Skeletal muscle tissue (tissue), 4 donors: ENCODE results near the gene MRPS12. TPM values are rescaled to one million over a fixed set of nuclear protein-coding genes. Genes with fewer than 3 reads are reported as not detected.
"Not testable (repeated sequence)": the region's sequence is repeated elsewhere in the genome, so short reads cannot be mapped to it uniquely, and the experiment has no call there.

Experiments used
- H3K27ac ChIP-seq: one replicate; pipeline ENCODE4 v1.7.0; 2013; ENCODE audit warnings: mild to moderate bottlenecking, low read depth, low read length, inconsistent platforms
- H3K27me3 ChIP-seq, 3 donors: one replicate each; pipeline ENCODE4 v1.7.0; 2013; ENCODE audit warnings: low read length in 3 of 3; ENCODE audit not compliant: control insufficient read depth in 3 of 3, insufficient read depth in 3 of 3
- H3K36me3 ChIP-seq, 3 donors: one replicate each; pipeline ENCODE4 v1.7.0; 2013; ENCODE audit warnings: low read length in 3 of 3; ENCODE audit not compliant: control insufficient read depth in 3 of 3, insufficient read depth in 3 of 3
- H3K4me1 ChIP-seq, 3 donors: one replicate each; pipeline ENCODE4 v1.7.0; 2013; ENCODE audit warnings: low read length in 3 of 3, mild to moderate bottlenecking in 3 of 3; ENCODE audit not compliant: control insufficient read depth in 3 of 3, insufficient read depth in 3 of 3
- H3K4me3 ChIP-seq, 3 donors: one replicate each; pipeline ENCODE4 v1.7.0; 2013; ENCODE audit warnings: low read length in 3 of 3
- H3K9ac ChIP-seq, 3 donors: one replicate each; pipeline ENCODE4 v1.7.0; 2013; ENCODE audit warnings: low read length in 3 of 3, mild to moderate bottlenecking in 3 of 3, moderate library complexity in 2 of 3, low read depth in 1 of 3
- H3K9me3 ChIP-seq, 3 donors: one replicate each; pipeline ENCODE4 v1.7.0; 2013; ENCODE audit warnings: low read length in 3 of 3; ENCODE audit not compliant: control insufficient read depth in 3 of 3
- total RNA-seq: library from RNA; depleted of rRNA; stranded (reverse); fragments of >200 nt; gene quantifications from one replicate; pipeline ENCODE4 v1.2.3, GENCODE V29; 2014
- donor health status: Osteomylitis.

MRPS12 gene
- total RNA-seq, 1 donor from 2014 or later, result 21.9 TPM

DNA sequence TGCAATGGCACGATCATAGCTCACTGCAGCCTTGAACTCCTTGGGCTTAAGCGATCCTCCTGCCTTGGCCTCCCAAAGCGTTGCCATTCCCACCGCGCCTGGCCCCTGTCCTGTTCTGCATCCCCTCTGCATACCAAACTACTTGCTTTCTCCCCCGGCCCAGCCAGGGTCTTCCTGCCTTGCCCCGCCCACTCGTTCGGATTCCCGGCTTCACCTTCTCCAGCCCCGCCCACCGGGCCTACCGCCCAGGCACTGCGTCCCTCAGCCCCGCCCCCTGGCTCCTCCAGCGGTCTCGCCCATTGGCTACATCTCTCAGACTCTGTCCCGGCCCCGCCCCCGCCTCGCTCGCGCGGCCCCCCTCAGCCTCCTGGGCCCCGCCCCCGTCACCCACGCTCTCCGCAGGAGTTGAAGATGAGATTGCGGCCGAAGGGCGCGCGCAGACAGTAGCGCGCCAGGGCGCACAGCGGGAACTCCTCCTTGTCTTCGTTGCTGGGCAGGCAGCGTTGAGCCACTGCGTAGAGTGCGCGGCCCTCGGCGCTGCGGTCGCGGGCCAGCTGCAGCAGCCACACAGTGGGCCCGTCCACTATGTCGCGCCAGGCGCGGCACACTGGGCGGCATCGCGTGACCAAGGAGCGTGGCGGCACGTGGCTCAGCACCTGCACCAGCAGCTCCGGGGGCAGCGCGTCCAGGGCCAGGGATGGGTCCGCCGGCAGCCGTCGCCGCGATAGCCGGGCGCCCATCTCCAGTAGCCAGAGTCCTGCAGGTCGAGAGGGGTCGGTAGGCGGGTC lies 19.0 kb downstream of the MRPS12 start:
- Histone ChIP-seq H3K27ac (no peak overlapping the region), H3K4me1 (peaks cover 4 to 7% (median 6%) of the 10 kb centered on the region in 3 donors), H3K4me3 (peak overlapping the region; percentile 38 to 56 (median 56)), H3K9me3 (no peaks in the 10 kb centered on the region), H3K27me3 (peaks cover 0 to 4% (median 3%) of the 10 kb centered on the region in 3 donors), H3K9ac (peak overlapping the region in 1 of 3 donors; percentile 8), H3K36me3 (peaks cover 0 to 6% (median 2%) of the 10 kb centered on the region in 3 donors)

DNA sequence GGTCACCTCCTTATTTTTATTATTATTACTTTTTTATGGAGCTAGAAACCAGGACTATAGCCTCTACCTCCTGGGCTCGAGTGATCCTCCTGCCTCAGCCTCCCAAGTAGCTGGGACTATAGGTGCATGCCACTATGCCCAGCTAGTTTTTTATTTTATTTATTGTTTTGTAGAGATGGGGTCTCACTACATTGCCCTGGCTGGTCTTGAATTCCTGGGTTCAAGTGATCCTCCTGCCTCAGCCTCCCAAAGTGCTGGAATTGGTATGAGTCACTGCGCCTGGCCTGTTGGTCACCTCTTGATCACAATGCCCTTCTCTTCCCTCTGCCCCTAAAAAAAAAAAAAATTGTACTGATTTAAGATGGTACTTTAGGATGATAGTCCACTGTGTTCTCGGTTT lies 20.4 kb downstream of the MRPS12 start:
- Histone ChIP-seq H3K27me3 (peaks cover 0 to 4% (median 3%) of the 10 kb centered on the region in 3 donors), H3K4me3 (no peak overlapping the region), H3K36me3 (peaks cover 0 to 2% (median 2%) of the 10 kb centered on the region in 3 donors), H3K9me3 (no peaks in the 10 kb centered on the region), H3K27ac (no peak overlapping the region), H3K9ac (no peak overlapping the region), H3K4me1 (peaks cover 4 to 7% (median 6%) of the 10 kb centered on the region in 3 donors)

DNA sequence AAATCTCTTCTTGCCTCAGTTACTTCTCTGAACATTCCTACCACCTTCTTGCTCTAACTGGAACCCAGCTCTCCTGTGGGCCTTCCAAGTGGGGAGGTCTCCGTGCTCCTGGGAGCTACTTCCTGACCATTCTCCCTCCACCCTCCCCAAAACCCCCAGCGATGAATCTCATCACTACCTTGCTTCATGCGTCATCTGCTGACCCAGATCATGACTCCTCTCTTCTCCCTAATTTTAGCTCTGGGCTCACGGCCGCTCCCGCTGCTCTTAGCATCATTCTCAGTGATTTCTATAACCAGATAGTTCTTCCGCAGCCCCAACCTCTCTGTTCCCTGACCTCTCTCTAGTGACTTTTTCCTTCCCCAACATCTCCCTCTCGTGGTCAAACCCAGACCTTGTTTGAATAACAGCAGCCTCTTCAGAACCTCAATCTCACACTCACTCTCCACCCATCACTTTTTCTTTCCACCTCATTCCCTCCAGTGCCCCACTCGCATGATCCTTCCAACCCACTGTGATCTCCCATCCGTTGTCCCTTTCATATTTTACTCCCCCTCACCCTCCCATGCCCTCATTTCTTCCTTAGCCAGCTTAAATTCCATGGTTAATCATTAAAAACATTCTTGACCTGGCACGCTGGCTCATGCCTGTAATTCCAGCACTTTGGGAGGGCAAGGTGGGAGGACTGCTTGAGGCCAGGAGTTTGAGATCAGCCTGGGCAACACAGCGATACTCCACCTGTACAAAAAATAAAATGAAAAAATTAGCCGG lies 21.8 kb downstream of the MRPS12 start:
- peaks cover 0 to 4% (median 3%) of the 10 kb centered on the region in 3 donors for H3K27me3 ChIP-seq
- H3K36me3 ChIP-seq, result no peaks in the 10 kb centered on the region
- H3K4me1 ChIP-seq, result peaks cover 4 to 7% (median 6%) of the 10 kb centered on the region in 3 donors
- H3K9ac ChIP-seq, result no peak overlapping the region
- H3K4me3 ChIP-seq, result no peak overlapping the region
- no peak overlapping the region for H3K27ac ChIP-seq
- H3K9me3 ChIP-seq, result no peaks in the 10 kb centered on the region

DNA sequence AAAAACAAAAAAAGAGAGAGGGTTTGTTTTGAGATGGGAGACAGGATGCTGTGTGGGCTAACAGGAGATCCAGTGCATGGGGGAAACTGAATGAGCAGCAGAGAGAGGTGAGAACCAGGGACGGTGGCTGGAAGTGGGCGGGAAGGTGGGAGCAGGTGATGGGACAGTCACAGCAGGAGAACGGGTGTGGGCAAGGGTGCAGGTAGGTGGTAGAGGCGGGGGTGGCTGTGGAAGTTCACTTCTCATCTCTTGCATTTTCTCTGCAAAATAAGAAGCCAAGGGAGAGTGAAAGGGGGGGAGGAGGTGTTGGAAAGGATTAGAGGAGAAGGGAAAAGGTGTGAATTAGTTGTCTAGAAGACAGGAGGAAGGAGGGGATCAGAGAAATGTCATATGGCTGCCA lies 22.9 kb downstream of the MRPS12 start:
- Histone ChIP-seq H3K27ac (no peak overlapping the region), H3K9ac (no peak overlapping the region), H3K27me3 (peaks cover 0 to 4% (median 3%) of the 10 kb centered on the region in 3 donors), H3K4me1 (peaks cover 4 to 7% (median 6%) of the 10 kb centered on the region in 3 donors), H3K4me3 (no peak overlapping the region), H3K36me3 (no peaks in the 10 kb centered on the region), H3K9me3 (no peaks in the 10 kb centered on the region)

DNA sequence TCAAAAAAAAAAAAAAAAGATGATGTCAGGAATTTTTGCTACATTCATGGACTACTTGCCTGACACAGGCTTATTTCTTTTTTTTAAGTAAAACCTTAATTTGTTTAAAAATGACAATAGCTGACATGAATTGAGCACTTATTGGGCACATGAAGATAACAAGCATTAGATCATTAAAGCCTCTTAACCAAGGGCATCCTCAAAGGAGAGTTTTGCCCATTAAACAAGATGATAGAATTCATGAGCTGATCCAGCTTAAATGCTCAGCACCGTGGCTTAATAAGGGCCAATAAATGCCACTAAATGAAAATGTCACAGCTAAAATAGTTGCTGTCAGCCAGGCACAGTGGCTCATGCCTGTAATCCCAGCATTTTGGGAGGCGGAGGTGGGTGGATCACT lies 25.5 kb downstream of the MRPS12 start:
- Histone ChIP-seq H3K9ac (no peak overlapping the region), H3K27me3 (no peaks in the 10 kb centered on the region), H3K4me1 (no peaks in the 10 kb centered on the region), H3K4me3 (no peak overlapping the region), H3K9me3 (no peaks in the 10 kb centered on the region), H3K27ac (no peak overlapping the region), H3K36me3 (no peaks in the 10 kb centered on the region)

DNA sequence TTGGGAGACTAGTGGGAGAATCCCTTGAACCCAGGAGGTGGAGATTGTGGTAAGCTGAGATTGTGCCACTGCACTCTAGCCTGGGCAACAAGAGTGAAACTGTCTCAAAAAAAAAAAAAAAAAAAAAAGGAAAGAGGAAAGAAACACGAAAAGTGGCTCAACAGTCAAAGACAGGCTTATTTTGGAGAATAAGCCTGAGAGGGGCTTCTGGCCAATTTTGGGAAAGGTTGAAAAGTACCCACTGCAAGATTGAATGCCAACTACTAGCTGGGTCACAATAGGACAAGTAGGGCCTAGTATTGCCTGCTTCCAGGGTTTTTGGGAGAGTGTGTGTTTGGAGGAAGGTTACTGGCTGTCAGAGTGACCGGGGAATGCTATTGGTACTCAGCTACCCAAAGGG lies 27.6 kb downstream of the MRPS12 start:
- no peaks in the 10 kb centered on the region for H3K9me3 ChIP-seq
- H3K9ac ChIP-seq, result no peak overlapping the region
- H3K27me3 ChIP-seq, result no peaks in the 10 kb centered on the region
- H3K4me3 ChIP-seq, result no peak overlapping the region
- H3K36me3 ChIP-seq, result no peaks in the 10 kb centered on the region
- peaks cover 3% of the 10 kb centered on the region in 3 donors for H3K4me1 ChIP-seq
- H3K27ac ChIP-seq, result no peak overlapping the region

GRCh38 chr19:38959618-38960017 lies 28.9 kb downstream of the MRPS12 start:
- H3K36me3 ChIP-seq, result no peaks in the 10 kb centered on the region
- H3K9ac ChIP-seq, result no peak overlapping the region
- H3K4me1 ChIP-seq, result peaks cover 3% of the 10 kb centered on the region in 3 donors
- no peaks in the 10 kb centered on the region for H3K27me3 ChIP-seq
- H3K27ac ChIP-seq, result no peak overlapping the region
- H3K9me3 ChIP-seq, result no peaks in the 10 kb centered on the region
- no peak overlapping the region for H3K4me3 ChIP-seq

DNA sequence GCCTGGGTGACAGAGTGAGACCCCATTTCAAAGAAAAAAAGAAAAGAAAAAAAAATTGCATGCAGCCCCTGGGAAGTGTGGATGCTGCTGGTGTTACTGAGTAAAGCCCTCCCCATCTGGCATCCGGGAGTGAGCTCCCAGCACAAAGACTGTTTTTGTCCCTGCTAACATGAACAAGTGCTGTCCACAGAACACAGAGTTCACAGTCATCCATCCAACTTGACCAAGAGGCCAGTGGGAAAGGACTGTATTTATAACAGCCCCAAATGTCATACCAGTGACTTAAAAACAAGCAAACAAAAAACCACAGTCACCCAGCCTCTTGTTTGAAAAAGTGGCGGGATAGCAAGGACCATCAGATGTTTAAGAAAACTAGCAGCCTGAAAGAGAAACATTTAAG lies 34.0 kb downstream of the MRPS12 start:
- Histone ChIP-seq H3K27ac (no peak overlapping the region), H3K4me1 (peaks cover 3% of the 10 kb centered on the region in 3 donors), H3K27me3 (no peaks in the 10 kb centered on the region), H3K9me3 (no peaks in the 10 kb centered on the region), H3K4me3 (no peak overlapping the region), H3K36me3 (no peaks in the 10 kb centered on the region), H3K9ac (no peak overlapping the region)

DNA sequence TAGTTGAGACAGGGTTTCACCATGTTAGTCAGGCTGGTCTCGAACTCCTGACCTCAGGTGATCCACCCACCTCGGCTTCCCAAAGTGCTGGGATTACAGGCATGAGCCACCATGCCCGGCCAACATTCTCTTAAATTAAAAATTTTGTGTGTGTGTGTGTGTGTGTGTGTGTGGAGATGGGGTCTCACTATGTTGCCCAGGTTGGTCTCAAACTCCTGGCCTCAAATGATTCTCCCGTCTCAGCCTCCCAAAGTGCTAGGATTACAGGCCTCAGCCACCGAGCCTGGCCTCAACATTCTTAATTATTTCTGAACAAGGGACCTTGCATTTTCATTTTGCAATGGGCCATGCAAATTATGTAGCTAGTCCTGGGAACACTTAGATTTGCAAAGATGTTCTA lies 35.4 kb downstream of the MRPS12 start:
- H3K4me3 ChIP-seq, H3K9ac ChIP-seq, H3K4me1 ChIP-seq, H3K36me3 ChIP-seq, H3K27me3 ChIP-seq, H3K27ac ChIP-seq, H3K9me3 ChIP-seq: not testable (repeated sequence)
